Airway epithelial cell (primary cell): ENCODE measurements around the gene OR2T33. TPM values are rescaled to one million over a fixed set of nuclear protein-coding genes. Genes with fewer than 3 reads are reported as not detected.

Experiments used
- total RNA-seq: library from RNA; depleted of rRNA; stranded (reverse); fragments of >200 nt; gene quantifications from 2 replicates; pipeline ENCODE4 v1.2.3, GENCODE V29; 2015

The OR2T33 gene, protein sequence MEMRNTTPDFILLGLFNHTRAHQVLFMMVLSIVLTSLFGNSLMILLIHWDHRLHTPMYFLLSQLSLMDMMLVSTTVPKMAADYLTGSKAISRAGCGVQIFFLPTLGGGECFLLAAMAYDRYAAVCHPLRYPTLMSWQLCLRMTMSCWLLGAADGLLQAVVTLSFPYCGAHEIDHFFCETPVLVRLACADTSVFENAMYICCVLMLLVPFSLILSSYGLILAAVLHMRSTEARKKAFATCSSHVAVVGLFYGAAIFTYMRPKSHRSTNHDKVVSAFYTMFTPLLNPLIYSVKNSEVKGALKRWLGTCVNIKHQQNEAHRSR
- not detected in 2 replicates for total RNA-seq

DNA sequence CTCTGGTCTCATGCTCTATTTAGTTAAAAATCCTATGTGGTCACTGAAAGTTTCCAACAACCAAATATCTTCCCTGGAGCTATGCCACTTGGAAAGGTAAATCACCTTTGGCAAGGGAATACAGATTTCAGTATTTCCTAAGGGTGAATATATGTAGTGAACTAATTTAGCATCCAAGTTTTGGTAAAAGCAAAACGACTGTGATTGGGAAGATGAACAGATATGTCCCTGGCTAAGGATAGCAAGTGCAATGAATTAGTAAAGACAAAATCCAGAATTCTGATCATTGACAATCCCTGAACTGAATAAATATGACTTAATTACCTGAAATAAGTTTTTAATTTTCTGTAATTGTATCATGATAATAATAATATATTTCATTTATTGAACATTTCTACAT is at the start of gene OR2T33:
TSS of gene OR2T33 (minus strand) at position 101 of the 400 bp plus-strand sequence. CDS start 4,162 bp downstream, outside the sequence.

DNA sequence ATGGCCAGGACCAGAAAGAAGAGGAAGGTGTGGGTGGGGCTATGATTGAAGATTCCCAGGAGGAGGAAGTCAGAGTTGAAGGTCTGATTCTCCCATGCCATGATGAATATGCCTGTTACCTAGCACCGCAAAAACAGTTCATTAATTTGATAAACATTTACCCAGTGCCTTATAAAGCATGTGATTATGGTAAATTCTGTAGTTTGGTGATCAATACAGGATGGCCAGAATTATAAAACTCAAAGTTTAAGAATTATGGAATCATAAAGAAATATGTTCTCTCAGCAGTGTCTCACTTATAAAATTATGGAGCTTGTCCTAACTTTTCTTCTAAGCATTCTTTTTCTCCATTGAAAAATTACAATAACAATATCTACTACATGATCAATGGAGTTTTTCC is 46.7 kb upstream of the OR2T33 start, which contains the start of gene OR2M7:
TSS of gene OR2M7 (minus strand) at position 101 of the 400 bp plus-strand sequence. CDS start at position 101, 0 bp downstream.

DNA sequence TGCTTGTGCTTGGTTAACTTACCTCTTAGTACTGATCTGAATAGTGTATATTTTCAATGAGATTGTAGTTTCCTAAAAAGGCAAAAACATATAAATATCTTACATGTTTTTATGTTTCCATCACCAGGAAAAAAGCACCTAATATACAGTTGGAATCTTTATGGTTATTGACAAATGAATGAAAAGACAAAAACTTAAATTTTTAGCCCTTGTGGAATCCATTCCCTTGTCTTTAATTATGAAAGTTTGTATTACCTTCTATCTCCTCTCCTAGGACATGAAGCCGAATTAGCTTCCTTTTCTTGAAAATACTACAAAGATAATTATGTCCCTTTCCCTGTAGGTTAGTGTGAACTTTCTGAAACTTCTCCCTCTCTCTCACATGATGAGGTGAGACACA is 25.5 kb upstream of the OR2T33 start, which contains the start of gene OR2T12:
TSS of gene OR2T12 (minus strand) at position 101 of the 400 bp plus-strand sequence. CDS start 7,846 bp downstream, outside the sequence.

DNA sequence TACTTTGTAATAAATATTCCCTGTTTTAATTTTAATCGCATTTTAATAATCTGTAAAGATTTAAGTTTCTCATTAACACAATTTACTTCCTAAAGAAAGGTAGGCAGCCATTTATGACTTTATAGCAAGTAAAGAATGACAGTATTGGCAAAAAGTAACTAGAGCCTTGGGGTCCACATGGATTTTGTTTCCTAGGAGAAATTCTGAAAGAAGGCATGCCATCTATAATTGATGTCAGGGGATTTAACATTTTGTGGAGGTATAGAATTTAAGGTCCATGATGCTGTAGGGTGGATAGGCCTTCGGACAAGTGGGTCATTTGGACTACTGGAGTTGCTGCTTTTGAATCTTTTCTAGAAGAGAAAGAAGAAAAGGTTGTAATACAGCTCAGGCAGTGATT is 46.7 kb downstream of the OR2T33 start, which contains the start of gene OR2M4:
TSS of gene OR2M4 (plus strand) at position 301 of the 400 bp plus-strand sequence. CDS start 7,512 bp downstream, outside the sequence.

Other genes with a start within 250 kb of the OR2T33 start
- not detected in 2 replicates for gene OR2L2, start 247.9 kb downstream of the OR2T33 start, total RNA-seq
- gene OR2L3, start 231.1 kb downstream of the OR2T33 start, total RNA-seq = not detected in 2 replicates
- gene OR2L13, start 182.8 kb downstream of the OR2T33 start, total RNA-seq = not detected in 2 replicates
- gene OR2M5, start 132.8 kb downstream of the OR2T33 start, total RNA-seq = not detected in 2 replicates
- gene OR2M2, start 103.2 kb downstream of the OR2T33 start, total RNA-seq = not detected in 2 replicates
- gene OR2M3, start 80.7 kb downstream of the OR2T33 start, total RNA-seq = not detected in 2 replicates
- gene OR2M4, start 46.6 kb downstream of the OR2T33 start, total RNA-seq = not detected in 2 replicates
- gene OR2T12, start 25.4 kb upstream of the OR2T33 start, total RNA-seq = not detected in 2 replicates
- gene OR2M7, start 46.6 kb upstream of the OR2T33 start, total RNA-seq = not detected in 2 replicates
- not detected in 2 replicates for gene OR14C36, start 70.8 kb upstream of the OR2T33 start, total RNA-seq
- gene OR2T4, start 83.7 kb upstream of the OR2T33 start, total RNA-seq = not detected in 2 replicates
- not detected in 2 replicates for gene OR2T6, start 97.8 kb upstream of the OR2T33 start, total RNA-seq
- not detected in 2 replicates for gene OR2T1, start 125.1 kb upstream of the OR2T33 start, total RNA-seq
- gene OR2T2, start 167.7 kb upstream of the OR2T33 start, total RNA-seq = not detected in 2 replicates
- gene OR2T3, start 195.4 kb upstream of the OR2T33 start, total RNA-seq = not detected in 2 replicates
- gene OR2T5, start 210.6 kb upstream of the OR2T33 start, total RNA-seq = not detected in 2 replicates
- gene OR2G6, start 230.1 kb upstream of the OR2T33 start, total RNA-seq = not detected in 2 replicates